AG04450 (cell line): ENCODE data around the gene CCDC6. TPM values are rescaled to one million over a fixed set of nuclear protein-coding genes. Genes with fewer than 3 reads are reported as not detected.

ENCODE experiments used
- CTCF ChIA-PET: fragments of 300-600, 350-600 bp; formaldehyde crosslinking; extraction: SDS; loops from one replicate; lab custom pipeline; 2022; ENCODE audit warnings: antibody characterized with exemption, inconsistent platforms; lab: Charles Lee
- POLR2A ChIA-PET: fragments of 350-600 bp; formaldehyde crosslinking; extraction: SDS; loops from one replicate; lab custom pipeline; 2021; ENCODE audit warnings: antibody characterized with exemption, inconsistent platforms; lab: Yijun Ruan, JAX
- DNase-seq: peaks from one replicate; pipeline ENCODE4 v3.0.0-alpha.2; 2011; ENCODE audit warnings: low read depth, low spot score
- H3K27ac ChIP-seq: one replicate; pipeline ENCODE4 v1.5.1; 2012; ENCODE audit warnings: low read depth, low read length, control low read depth
- H3K27me3 ChIP-seq: one replicate; pipeline ENCODE4 v1.6.0; 2012; ENCODE audit warnings: low read length; ENCODE audit not compliant: control insufficient read depth, insufficient read depth
- H3K4me3 ChIP-seq: 2 replicates; pipeline ENCODE4 v1.5.1; 2011; ENCODE audit warnings: mild to moderate bottlenecking, low read depth, low read length, control low read depth
- H3K9me3 ChIP-seq: 2 replicates; pipeline ENCODE4 v1.5.1; 2012; ENCODE audit warnings: low read length; ENCODE audit not compliant: control insufficient read depth, insufficient read depth
- polyA plus RNA-seq: library from polyadenylated mRNA; depleted of rRNA; stranded (reverse); fragments of >200 nt; gene quantifications from 2 replicates; pipeline ENCODE4 v1.2.3, GENCODE V29; 2011
- TF ChIP-seq, protein P1 (sequence below): IDR thresholded peaks from 2 replicates; pipeline ENCODE4 v1.5.1; 2011; ENCODE audit warnings: low read depth, low read length, control low read depth, inconsistent platforms

The CCDC6 gene
- polyA plus RNA-seq, 1 experiment, result 51.1 TPM

DNA sequence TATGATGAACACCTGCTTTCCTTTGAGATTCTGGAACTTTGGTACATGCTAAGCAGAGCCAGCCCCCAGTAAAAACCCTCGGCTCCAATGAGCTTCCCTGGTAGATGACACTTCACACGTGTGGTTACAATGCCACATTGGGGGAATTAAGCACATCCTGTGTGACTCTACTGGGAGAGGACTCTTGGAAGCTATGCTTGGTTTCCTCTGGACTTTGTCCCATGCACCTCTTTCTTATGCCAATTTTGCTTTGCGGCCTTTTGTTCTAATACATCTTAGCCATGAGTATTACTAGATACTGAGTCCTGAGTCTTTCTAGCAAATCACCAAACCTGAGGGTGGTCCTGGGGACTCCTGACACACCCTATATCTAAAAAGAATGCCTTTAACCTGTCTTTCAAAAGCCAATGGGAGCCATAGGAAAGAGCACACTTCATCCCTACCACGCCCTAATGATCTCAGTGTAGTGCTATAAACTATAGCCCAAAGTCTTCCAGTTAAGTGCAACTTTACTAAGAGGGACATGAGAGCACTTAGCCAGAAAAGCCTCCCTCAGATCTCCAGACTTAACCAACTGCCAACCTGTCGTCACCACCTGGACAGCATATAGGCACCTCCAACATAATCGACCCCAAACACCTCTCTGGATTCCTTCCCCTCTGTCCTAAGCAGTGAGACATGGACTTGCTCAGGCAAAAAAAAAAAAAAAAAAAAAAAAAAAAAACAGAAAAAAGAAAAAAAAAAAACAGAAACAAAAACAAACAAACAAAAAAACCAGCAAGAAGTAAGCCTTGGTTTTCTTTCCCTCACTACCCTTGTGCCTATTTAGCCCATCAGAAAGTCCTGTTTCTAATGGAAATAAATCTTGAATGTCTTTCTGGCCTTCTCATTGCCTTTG is 37.4 kb downstream of the CCDC6 start:
- no peaks in the 10 kb centered on the region for H3K9me3 ChIP-seq
- POLR2A ChIA-PET, result interaction anchor here (0.5 kb wide), 1 partner anchor 25 kb away, joined by 6 read pairs; no protein-coding TSS in a partner anchor
- H3K4me3 ChIP-seq, result no peak overlapping the region
- CTCF ChIA-PET, result interaction anchor here (1.1 to 1.2 kb wide), 2 partner anchors 38 to 243 kb away, joined by 3 read pairs; partner anchors contain the start of gene CCDC6
- TF ChIP-seq, protein P1, sequence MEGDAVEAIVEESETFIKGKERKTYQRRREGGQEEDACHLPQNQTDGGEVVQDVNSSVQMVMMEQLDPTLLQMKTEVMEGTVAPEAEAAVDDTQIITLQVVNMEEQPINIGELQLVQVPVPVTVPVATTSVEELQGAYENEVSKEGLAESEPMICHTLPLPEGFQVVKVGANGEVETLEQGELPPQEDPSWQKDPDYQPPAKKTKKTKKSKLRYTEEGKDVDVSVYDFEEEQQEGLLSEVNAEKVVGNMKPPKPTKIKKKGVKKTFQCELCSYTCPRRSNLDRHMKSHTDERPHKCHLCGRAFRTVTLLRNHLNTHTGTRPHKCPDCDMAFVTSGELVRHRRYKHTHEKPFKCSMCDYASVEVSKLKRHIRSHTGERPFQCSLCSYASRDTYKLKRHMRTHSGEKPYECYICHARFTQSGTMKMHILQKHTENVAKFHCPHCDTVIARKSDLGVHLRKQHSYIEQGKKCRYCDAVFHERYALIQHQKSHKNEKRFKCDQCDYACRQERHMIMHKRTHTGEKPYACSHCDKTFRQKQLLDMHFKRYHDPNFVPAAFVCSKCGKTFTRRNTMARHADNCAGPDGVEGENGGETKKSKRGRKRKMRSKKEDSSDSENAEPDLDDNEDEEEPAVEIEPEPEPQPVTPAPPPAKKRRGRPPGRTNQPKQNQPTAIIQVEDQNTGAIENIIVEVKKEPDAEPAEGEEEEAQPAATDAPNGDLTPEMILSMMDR, result no peak
- no peak overlapping the region for H3K27ac ChIP-seq
- no peak for DNase-seq
- no peaks in the 10 kb centered on the region for H3K27me3 ChIP-seq

GRCh38 chr10:59867590-59867989 is 38.8 kb downstream of the CCDC6 start:
- CTCF ChIA-PET, result interaction anchor here (1.1 to 1.3 kb wide), 3 partner anchors 37 to 241 kb away, joined by 3 read pairs; partner anchors contain the start of gene CCDC6
- no peak overlapping the region for H3K27ac ChIP-seq
- POLR2A ChIA-PET, result no interaction called here

GRCh38 chr10:59865101-59865500 is 41.3 kb downstream of the CCDC6 start:
- Histone ChIP-seq H3K9me3 (no peaks in the 10 kb centered on the region; the same call in 1 of the 2 replicates), H3K27me3 (no peaks in the 10 kb centered on the region), H3K27ac (no peak overlapping the region), H3K4me3 (no peak overlapping the region)
- CTCF ChIA-PET, result interaction anchor here (1.3 to 2.9 kb wide), 2 partner anchors 34 to 41 kb away, joined by 5 to 20 read pairs; partner anchors contain the start of gene CCDC6
- POLR2A ChIA-PET, result no interaction called here
- TF ChIP-seq, protein P1, result peak; percentile 24; the same call in 1 of the 2 replicates
- DNase-seq, result no peak

More at GRCh38 chr10:59867590-59867989, 38.8 kb downstream of the CCDC6 start:
- TF ChIP-seq, protein P1, result no peak
- no peak overlapping the region for H3K4me3 ChIP-seq
- no peak for DNase-seq
- no peaks in the 10 kb centered on the region for H3K27me3 ChIP-seq
- no peaks in the 10 kb centered on the region for H3K9me3 ChIP-seq

DNA sequence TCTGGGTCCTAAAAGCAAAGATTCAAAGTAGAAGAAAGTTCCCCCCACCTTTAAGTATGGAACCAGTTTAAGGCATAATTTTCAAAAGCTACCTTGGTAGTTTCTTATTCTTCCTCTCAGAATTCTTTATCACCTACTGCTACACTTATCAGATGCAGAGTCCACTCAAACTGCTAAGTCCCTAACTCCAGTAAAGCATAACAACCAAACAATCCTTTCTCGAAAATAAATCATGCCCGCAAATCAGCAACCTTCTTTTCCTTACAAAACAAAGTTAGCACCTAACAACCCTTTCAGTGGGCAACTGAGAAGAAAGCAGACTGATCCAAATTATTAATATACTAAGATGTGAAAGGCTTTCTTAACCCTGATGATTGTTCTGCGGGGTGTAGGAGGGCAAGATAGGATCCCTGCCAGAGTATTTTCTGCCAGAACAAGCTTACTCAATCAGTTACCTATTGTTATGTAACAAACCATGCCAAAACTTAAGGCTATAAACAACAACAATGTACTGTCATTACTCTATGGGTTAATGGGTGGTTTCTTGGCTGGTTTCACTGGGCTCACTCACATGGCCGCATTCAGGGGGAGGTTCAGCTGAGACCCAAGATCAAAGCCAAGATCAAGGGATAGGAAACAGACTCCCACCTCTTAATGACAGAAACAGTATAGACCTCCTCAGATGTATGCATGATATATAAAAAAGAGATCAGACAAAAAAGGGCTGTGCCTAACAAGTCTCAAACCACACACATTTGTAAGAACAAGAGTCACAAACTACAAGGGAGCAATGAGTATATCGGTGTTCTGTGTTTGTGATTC is 42.0 kb downstream of the CCDC6 start:
- Histone ChIP-seq H3K9me3 (no peaks in the 10 kb centered on the region; the same call in 1 of the 2 replicates), H3K4me3 (no peak overlapping the region), H3K27ac (no peak overlapping the region), H3K27me3 (no peaks in the 10 kb centered on the region)
- TF ChIP-seq, protein P1, result no peak
- no peak for DNase-seq
- CTCF ChIA-PET, result interaction anchor here (1.1 to 2.9 kb wide), 5 partner anchors 11 to 155 kb away, joined by 3 to 20 read pairs (median 3); partner anchors contain the start of genes CCDC6 and SLC16A9
- POLR2A ChIA-PET, result no interaction called here
